H9 (cell line): ENCODE measurements around the gene WNT7B. TPM values are rescaled to one million over a fixed set of nuclear protein-coding genes. Genes with fewer than 3 reads are reported as not detected.

ENCODE experiments used
- DNase-seq: peaks from one replicate; pipeline ENCODE4 v3.0.0-alpha.2; 2017
- H2AFZ ChIP-seq: one replicate; pipeline ENCODE4 v1.6.1; 2013; ENCODE audit warnings: mild to moderate bottlenecking, low read length, control low read depth, moderate library complexity
- H2AK5ac ChIP-seq: 2 replicates; pipeline ENCODE4 v1.6.1; 2013; ENCODE audit warnings: low read length, control low read depth, mixed read lengths; ENCODE audit not compliant: insufficient read length
- H2BK120ac ChIP-seq: one replicate; pipeline ENCODE4 v1.6.1; 2013; ENCODE audit warnings: low read depth, mild to moderate bottlenecking, low read length, control low read depth, inconsistent platforms; ENCODE audit not compliant: poor library complexity, severe bottlenecking
- H2BK12ac ChIP-seq: 2 replicates; pipeline ENCODE4 v1.6.1; 2013; ENCODE audit warnings: low read length, control low read depth, mixed read lengths, low read depth; ENCODE audit not compliant: insufficient read length
- H2BK15ac ChIP-seq: 2 replicates; pipeline ENCODE4 v1.6.1; 2013; ENCODE audit warnings: low read depth, low read length, control low read depth
- H2BK20ac ChIP-seq: one replicate; pipeline ENCODE4 v1.6.1; 2013; ENCODE audit warnings: low read depth, mild to moderate bottlenecking, low read length, control low read depth, inconsistent platforms; ENCODE audit not compliant: poor library complexity, severe bottlenecking
- H2BK5ac ChIP-seq: 2 replicates; pipeline ENCODE4 v1.6.1; 2013; ENCODE audit warnings: low read length, control low read depth, mixed read lengths; ENCODE audit not compliant: insufficient read length
- H3K14ac ChIP-seq: 2 replicates; pipeline ENCODE4 v1.6.1; 2013; ENCODE audit warnings: low read length, control low read depth; ENCODE audit not compliant: insufficient read depth
- H3K18ac ChIP-seq: 2 replicates; pipeline ENCODE4 v1.6.1; 2013; ENCODE audit warnings: low read depth, mild to moderate bottlenecking, mixed read lengths, low read length, control low read depth; ENCODE audit not compliant: insufficient read length
- H3K23ac ChIP-seq: 2 replicates; pipeline ENCODE4 v1.6.1; 2013; ENCODE audit warnings: low read length, control low read depth, mixed read lengths, low read depth; ENCODE audit not compliant: insufficient read length
- H3K23me2 ChIP-seq: 2 replicates; pipeline ENCODE4 v1.6.1; 2013; ENCODE audit warnings: low read depth, mild to moderate bottlenecking, mixed read lengths, low read length, control low read depth; ENCODE audit not compliant: insufficient read length, poor library complexity, severe bottlenecking
- H3K27ac ChIP-seq: 2 replicates; pipeline ENCODE4 v1.5.1; 2013; ENCODE audit warnings: low read length, control low read depth, mixed read lengths, low read depth; ENCODE audit not compliant: insufficient read length
- H3K27me3 ChIP-seq: 2 replicates; pipeline ENCODE4 v1.6.1; 2013; ENCODE audit warnings: low read length, control low read depth, inconsistent platforms; ENCODE audit not compliant: insufficient read depth
- H3K4ac ChIP-seq: 2 replicates; pipeline ENCODE4 v1.6.1; 2013; ENCODE audit warnings: low read depth, mild to moderate bottlenecking, control low read depth, inconsistent platforms, low read length, moderate library complexity
- H3K4me1 ChIP-seq: 2 replicates; pipeline ENCODE4 v1.6.1; 2013; ENCODE audit warnings: low read length, control low read depth, inconsistent platforms; ENCODE audit not compliant: insufficient read depth
- H3K4me2 ChIP-seq: 2 replicates; pipeline ENCODE4 v1.6.1; 2013; ENCODE audit warnings: low read length, control low read depth, mixed read lengths; ENCODE audit not compliant: insufficient read length, insufficient read depth
- H3K56ac ChIP-seq: 2 replicates; pipeline ENCODE4 v1.6.1; 2013; ENCODE audit warnings: low read depth, mild to moderate bottlenecking, mixed read lengths, low read length, control low read depth; ENCODE audit not compliant: insufficient read length
- H3K79me1 ChIP-seq: 2 replicates; pipeline ENCODE4 v1.6.1; 2013; ENCODE audit warnings: low read depth, mild to moderate bottlenecking, moderate library complexity, low read length, control low read depth, inconsistent platforms; ENCODE audit not compliant: insufficient read depth, poor library complexity, severe bottlenecking
- H3K79me2 ChIP-seq: 2 replicates; pipeline ENCODE4 v1.6.1; 2013; ENCODE audit warnings: low read length, control low read depth, inconsistent platforms; ENCODE audit not compliant: insufficient read depth
- H3K9ac ChIP-seq: 2 replicates; pipeline ENCODE4 v1.6.1; 2013; ENCODE audit warnings: low read length, control low read depth, mixed read lengths; ENCODE audit not compliant: insufficient read length; ENCODE audit errors: extremely low read depth
- H3K9me3 ChIP-seq: one replicate; pipeline ENCODE4 v1.6.1; 2013; ENCODE audit warnings: low read depth, low read length, inconsistent platforms; ENCODE audit not compliant: control insufficient read depth
- H3T11ph ChIP-seq: one replicate; pipeline ENCODE4 v1.6.1; 2013; ENCODE audit warnings: mild to moderate bottlenecking, low read length, control low read depth, inconsistent platforms
- H4K20me1 ChIP-seq: one replicate; pipeline ENCODE4 v1.6.1; 2013; ENCODE audit not compliant: control insufficient read depth, insufficient read length, insufficient read depth
- H4K5ac ChIP-seq: 2 replicates; pipeline ENCODE4 v1.6.1; 2013; ENCODE audit warnings: low read depth, mild to moderate bottlenecking, mixed read lengths, low read length, control low read depth; ENCODE audit not compliant: insufficient read length
- H4K8ac ChIP-seq: replicated peaks from 2 replicates; pipeline ENCODE4 v1.6.1; 2013; ENCODE audit warnings: low read length, control low read depth, mixed read lengths, low read depth; ENCODE audit not compliant: insufficient read length
- H4K91ac ChIP-seq: 2 replicates; pipeline ENCODE4 v1.6.1; 2013; ENCODE audit warnings: low read depth, mild to moderate bottlenecking, moderate library complexity, mixed read lengths, low read length, control low read depth; ENCODE audit not compliant: insufficient read length
- H3K27ac Mint-ChIP-seq, 3 experiments: 2 replicates in 2 of 3; 3 replicates in 1 of 3; pipeline ENCODE4 v1.8.0; 2020 to 2021; ENCODE audit warnings: mixed read lengths in 3 of 3, mild to moderate bottlenecking in 1 of 3, moderate library complexity in 1 of 3
- H3K27me3 Mint-ChIP-seq: 2 replicates; pipeline ENCODE4 v1.8.0; 2021; ENCODE audit warnings: low read depth, mild to moderate bottlenecking, moderate library complexity, mixed read lengths
- H3K36me3 Mint-ChIP-seq, 3 experiments: 2 replicates in 2 of 3; 3 replicates in 1 of 3; pipeline ENCODE4 v1.8.0; 2020 to 2021; ENCODE audit warnings: low read depth in 3 of 3, mixed read lengths in 3 of 3; ENCODE audit not compliant: insufficient read depth in 1 of 3
- H3K4me1 Mint-ChIP-seq, 2 experiments: 2 replicates each; pipeline ENCODE4 v1.8.0; 2020; ENCODE audit warnings: mixed read lengths in 2 of 2
- H3K4me3 Mint-ChIP-seq, 2 experiments: 2 replicates in 1 of 2; 3 replicates in 1 of 2; pipeline ENCODE4 v1.8.0; 2020 to 2021; ENCODE audit warnings: mild to moderate bottlenecking in 2 of 2, mixed read lengths in 2 of 2, moderate library complexity in 1 of 2
- H3K9me3 Mint-ChIP-seq, 2 experiments: 2 replicates in 1 of 2; 3 replicates in 1 of 2; pipeline ENCODE4 v1.8.0; 2020; ENCODE audit warnings: mild to moderate bottlenecking in 2 of 2, mixed read lengths in 2 of 2, moderate library complexity in 1 of 2
- WGBS: extraction: QIAGEN DNeasy Blood & Tissue Kit; methylation state at CpG from one replicate; pipeline ENCODE4 v1.1.7; 2013; ENCODE audit warnings: missing lambda C conversion rate, low lambda C conversion rate, mixed read lengths; ENCODE audit not compliant: insufficient read length; ENCODE audit errors: extremely low coverage; 5-methylcytosine and 5-hydroxymethylcytosine counted together
- total RNA-seq: library from RNA; stranded (reverse); gene quantifications from 2 replicates; pipeline ENCODE4 v1.2.1, GENCODE V29; 2021
- TF ChIP-seq, protein P1 (sequence below): fragments of 200-600 bp; sonication (generic); conservative IDR thresholded peaks from 3 replicates; pipeline ENCODE4 v1.8.0; 2021; ENCODE audit warnings: antibody characterized with exemption, mild to moderate bottlenecking

WNT7B gene
- total RNA-seq, 1 experiment from 2014 or later = 0.09 TPM

DNA sequence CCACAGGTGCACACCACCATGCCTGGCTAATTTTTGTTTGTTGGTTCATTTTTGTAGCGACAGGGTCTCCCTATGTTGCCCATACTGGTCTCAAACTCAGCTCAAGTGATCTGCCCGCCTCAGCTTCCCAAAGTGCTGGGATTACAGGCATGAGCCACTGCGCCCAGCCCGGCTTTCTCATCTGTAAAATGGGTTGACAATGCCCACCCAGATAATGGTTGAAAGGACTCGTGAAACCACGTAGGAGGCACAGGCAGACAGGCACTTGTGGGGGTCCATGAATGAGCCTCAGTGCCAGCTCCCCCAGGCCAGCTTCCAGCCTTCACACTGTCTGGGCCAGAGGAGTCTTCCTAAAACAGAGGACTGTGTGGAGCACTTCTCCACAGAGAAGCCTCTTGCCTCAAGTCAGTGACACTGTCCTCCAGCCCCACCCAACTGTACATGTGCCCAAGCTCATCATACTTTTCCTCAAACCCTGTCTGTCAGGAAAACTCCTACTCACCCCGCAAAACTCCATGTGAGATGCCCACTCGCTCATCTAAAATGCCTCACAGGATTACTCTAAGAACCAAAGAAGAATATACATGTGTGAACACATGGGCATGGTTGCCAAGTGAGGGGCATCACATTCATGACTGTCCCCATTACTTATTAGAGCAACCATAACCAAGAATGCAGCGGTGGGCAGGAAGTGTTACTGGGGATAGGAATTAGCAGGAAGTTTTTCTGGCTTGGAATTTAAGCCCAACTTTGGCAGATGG is 32.1 kb upstream of the WNT7B start:
- Histone ChIP-seq H4K20me1 (no peaks in the 10 kb centered on the region), H3K4me1 (no peaks in the 10 kb centered on the region), H2AK5ac (no peak overlapping the region), H3K14ac (no peak overlapping the region), H3K27me3 (no peaks in the 10 kb centered on the region), H3K56ac (no peak overlapping the region), H3K23ac (no peak overlapping the region), H2BK12ac (no peak overlapping the region), H2AFZ (no peak overlapping the region), H3K9me3 (no peaks in the 10 kb centered on the region), H3K4me2 (no peak overlapping the region), H4K8ac (no peak overlapping the region), H3K79me2 (no peaks in the 10 kb centered on the region), H3K23me2 (peaks cover 4% of the 10 kb centered on the region), H4K5ac (no peak overlapping the region), H4K91ac (no peak overlapping the region), H2BK15ac (no peak overlapping the region), H3K79me1 (no peaks in the 10 kb centered on the region), H3K27ac (no peak overlapping the region), H2BK20ac (no peak overlapping the region), H3T11ph (no peak overlapping the region), H3K4ac (no peak overlapping the region), H3K9ac (no peak overlapping the region), H2BK5ac (no peak overlapping the region), H3K18ac (no peak overlapping the region), H2BK120ac (no peak overlapping the region)
- H3K36me3 Mint-ChIP-seq = no peaks in the 10 kb centered on the region
- H3K27me3 Mint-ChIP-seq = peaks cover 6% of the 10 kb centered on the region; the same call in 1 of the 2 replicates
- no peak overlapping the region for H3K27ac Mint-ChIP-seq
- no peaks in the 10 kb centered on the region; a peak in 1 of 5 replicates for H3K9me3 Mint-ChIP-seq
- DNase-seq = no peak
- TF ChIP-seq, protein P1, sequence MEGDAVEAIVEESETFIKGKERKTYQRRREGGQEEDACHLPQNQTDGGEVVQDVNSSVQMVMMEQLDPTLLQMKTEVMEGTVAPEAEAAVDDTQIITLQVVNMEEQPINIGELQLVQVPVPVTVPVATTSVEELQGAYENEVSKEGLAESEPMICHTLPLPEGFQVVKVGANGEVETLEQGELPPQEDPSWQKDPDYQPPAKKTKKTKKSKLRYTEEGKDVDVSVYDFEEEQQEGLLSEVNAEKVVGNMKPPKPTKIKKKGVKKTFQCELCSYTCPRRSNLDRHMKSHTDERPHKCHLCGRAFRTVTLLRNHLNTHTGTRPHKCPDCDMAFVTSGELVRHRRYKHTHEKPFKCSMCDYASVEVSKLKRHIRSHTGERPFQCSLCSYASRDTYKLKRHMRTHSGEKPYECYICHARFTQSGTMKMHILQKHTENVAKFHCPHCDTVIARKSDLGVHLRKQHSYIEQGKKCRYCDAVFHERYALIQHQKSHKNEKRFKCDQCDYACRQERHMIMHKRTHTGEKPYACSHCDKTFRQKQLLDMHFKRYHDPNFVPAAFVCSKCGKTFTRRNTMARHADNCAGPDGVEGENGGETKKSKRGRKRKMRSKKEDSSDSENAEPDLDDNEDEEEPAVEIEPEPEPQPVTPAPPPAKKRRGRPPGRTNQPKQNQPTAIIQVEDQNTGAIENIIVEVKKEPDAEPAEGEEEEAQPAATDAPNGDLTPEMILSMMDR = no peak
- WGBS = no CpG with 5 or more reads among the region's 9 CpGs
- H3K4me3 Mint-ChIP-seq = no peak overlapping the region
- H3K4me1 Mint-ChIP-seq = peaks cover 9% of the 10 kb centered on the region in 2 experiments
